ENCODE results near the gene NLE1.

NLE1 gene

GRCh38 chr17:35081638-35082037, 60.5 kb downstream of the NLE1 start:
- no peak for TF ChIP-seq CTCF (IDR thresholded peaks at IDR 0.05; ENCODE audit: insufficient read depth, low read depth, low read length, missing control alignments)
- H3K4me3 ChIP-seq (ENCODE audit: low read depth, low read length), result peak overlapping the region; percentile 47
- no peak for DNase-seq (ENCODE audit: low read depth)

GRCh38 chr17:35080536-35080935, 61.6 kb downstream of the NLE1 start:
- H3K4me3 ChIP-seq (ENCODE audit: low read depth, low read length), result peak overlapping the region; percentile 47
- peak; percentile 91 for DNase-seq (ENCODE audit: low read depth)
- no peak for TF ChIP-seq CTCF (IDR thresholded peaks at IDR 0.05; ENCODE audit: insufficient read depth, low read depth, low read length, missing control alignments)

- DNase-seq (ENCODE audit: low read depth), result no peak
- peak overlapping the region; percentile 47; the same call in 1 of the 2 replicates for H3K4me3 ChIP-seq (ENCODE audit: low read depth, low read length)
- no peak for TF ChIP-seq CTCF (IDR thresholded peaks at IDR 0.05; ENCODE audit: insufficient read depth, low read depth, low read length, missing control alignments)
These were observed 62.3 kb downstream of the NLE1 start for GRCh38 chr17:35079547-35080423.

Measured in GM12865 (cell line).